ENCODE data around the gene HSD17B11.
"Not testable (repeated sequence)": the region's sequence is repeated elsewhere in the genome, so short reads cannot be mapped to it uniquely, and the experiment has no call there.

Gene HSD17B11

GRCh38 chr4:87354168-87355102, 36.6 kb downstream of the HSD17B11 start:
- no peak for DNase-seq

GRCh38 chr4:87353592-87353991, 37.4 kb downstream of the HSD17B11 start:
- DNase-seq: no peak

DNA sequence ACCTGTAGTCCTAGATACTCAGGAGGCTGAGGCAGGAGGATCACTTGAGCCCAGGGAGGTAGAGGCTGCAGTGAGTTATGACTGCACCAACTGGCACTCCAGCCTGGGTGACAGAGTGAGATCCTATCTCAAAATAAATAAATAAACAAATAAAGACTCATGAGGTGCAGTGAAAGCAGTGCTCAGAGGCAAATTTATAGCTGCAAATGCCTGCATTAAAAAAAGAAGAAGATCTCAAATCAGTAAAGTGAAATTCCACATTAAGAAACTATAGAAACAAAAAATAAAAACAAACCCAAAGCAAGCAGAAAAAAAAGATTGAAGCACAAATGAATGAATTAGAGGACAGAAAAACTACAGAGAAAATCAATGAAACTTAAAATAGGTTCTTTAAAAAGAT, 45.8 kb downstream of the HSD17B11 start:
- no peak for DNase-seq

DNA sequence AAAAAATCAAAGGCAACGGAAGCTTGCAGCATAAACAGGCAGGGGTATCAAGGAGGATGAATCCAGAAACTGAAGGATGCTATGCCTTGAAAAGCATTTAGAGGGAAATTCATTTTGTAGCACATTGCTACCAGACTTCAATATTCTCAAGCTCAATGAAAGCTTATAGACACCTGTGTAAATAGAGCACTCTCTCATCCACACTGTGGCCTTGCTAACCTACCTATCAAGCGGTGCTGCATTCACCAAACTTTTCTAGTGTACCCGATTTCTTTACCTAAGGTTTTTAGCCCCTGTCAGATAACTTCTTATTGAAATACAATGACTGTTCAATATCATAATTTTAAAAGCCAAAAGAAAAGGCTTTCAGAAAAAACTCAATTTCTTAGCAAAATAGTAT, 48.1 kb downstream of the HSD17B11 start:
- DNase-seq: no peak

DNA sequence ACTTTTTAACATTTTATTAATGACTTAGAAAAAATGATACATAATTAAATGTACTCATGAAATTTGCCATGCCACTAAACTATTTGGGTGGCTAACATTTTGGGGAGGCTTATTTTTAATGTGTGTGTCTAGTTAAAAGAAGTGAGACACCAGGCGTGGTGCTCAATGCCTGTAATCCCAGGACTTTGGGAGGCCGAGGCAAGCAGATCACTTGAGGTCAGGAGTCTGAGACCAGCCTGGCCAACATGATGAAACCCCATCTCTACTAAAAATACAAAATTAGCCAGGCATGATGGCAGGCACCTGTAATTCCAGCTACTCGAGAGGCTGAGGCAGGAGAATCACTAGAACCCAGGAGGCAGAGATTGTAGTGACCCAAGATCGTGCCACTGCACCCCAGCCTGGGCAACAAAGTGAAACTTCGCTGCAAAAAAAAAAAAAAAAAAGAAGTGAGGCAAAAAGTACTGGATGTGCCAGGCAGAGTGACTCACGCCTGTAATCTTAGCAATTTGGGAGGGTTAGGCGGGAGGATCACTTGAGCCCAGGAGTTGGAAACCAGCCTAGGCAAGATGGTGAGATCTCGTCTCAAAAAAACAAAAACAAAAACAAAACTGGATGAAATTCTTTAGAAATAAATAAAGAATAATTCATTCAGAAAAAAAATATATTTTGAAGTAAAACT, 48.9 kb downstream of the HSD17B11 start:
- not testable (repeated sequence) for DNase-seq

GRCh38 chr4:87339440-87339839, 51.5 kb downstream of the HSD17B11 start:
- no peak for DNase-seq

DNA sequence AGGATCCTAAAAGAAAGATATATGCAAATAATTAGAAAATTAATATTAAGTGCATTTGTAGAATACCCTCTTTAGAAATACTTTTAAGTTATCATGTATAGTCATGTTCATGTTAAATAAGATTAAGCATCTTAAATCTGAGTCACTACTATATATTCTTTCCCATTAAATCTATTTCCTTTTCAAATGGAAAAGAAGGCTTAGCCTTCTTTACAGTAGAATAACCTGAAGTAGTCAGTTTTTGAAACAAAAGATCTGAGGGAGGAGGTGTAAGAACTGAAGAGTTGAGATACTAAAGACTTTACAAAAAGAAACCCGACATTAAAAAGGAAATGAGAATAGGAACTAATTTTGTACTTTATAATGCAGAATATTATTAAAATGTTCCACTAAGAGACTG, 53.6 kb downstream of the HSD17B11 start:
- DNase-seq: no peak

- no peak for DNase-seq
These were observed 57.7 kb downstream of the HSD17B11 start for GRCh38 chr4:87333267-87333666.

GRCh38 chr4:87330761-87331160, 60.2 kb downstream of the HSD17B11 start:
- DNase-seq: no peak

DNA sequence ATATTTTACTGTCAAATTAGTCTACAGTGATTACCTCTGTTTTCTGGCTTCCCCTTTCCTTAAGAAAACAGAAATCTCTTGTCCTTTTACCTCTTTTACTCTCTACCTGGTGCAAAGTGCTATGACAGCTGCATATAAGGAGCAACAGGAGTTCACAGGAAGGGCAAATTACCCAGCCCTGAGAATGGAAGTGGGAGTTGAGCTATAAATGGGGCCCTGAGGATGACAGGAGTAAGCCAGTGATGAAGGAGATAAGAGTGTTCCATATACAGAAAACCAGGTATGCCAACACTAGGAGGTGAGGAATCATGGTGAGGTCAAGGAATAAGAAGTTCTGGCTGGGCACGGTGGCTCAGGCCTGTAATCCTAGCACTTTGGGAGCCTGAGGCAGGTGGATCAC, 63.9 kb downstream of the HSD17B11 start:
- no peak for DNase-seq

DNA sequence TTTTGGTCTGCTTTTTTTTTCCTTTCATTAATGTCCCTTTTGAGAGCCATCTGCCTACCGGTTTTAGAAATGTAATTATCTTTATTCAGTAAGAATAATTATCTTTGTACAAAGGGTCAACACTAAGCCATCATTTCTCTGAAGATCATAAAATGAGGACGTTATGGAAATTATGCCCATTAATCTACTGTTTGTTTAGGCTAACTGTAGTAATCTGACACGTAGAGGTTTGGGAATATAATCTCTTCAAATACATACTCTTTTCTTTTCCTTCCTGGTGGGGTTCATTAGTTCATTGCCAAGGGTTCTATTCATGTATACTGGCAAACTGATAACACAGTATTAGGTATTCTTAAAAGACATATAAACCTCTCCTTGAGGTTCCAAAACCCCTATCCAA, 64.5 kb downstream of the HSD17B11 start:
- DNase-seq: no peak

GRCh38 chr4:87322754-87323153, 68.2 kb downstream of the HSD17B11 start, which contains the start of gene HSD17B13:
TSS of gene HSD17B13 (minus strand) at chr4:87322882. CDS start at chr4:87322841, 41 bp downstream.
- peak; percentile 1 for DNase-seq

- no peak for DNase-seq
These were observed 69.1 kb downstream of the HSD17B11 start for GRCh38 chr4:87321888-87322287.

- no peak for DNase-seq
These were observed 73.5 kb downstream of the HSD17B11 start for GRCh38 chr4:87317527-87317926.

- no peak for DNase-seq
These were observed 74.0 kb downstream of the HSD17B11 start for GRCh38 chr4:87316961-87317360.

- not testable (repeated sequence) for DNase-seq
These were observed 76.0 kb downstream of the HSD17B11 start for GRCh38 chr4:87315000-87315399.

DNA sequence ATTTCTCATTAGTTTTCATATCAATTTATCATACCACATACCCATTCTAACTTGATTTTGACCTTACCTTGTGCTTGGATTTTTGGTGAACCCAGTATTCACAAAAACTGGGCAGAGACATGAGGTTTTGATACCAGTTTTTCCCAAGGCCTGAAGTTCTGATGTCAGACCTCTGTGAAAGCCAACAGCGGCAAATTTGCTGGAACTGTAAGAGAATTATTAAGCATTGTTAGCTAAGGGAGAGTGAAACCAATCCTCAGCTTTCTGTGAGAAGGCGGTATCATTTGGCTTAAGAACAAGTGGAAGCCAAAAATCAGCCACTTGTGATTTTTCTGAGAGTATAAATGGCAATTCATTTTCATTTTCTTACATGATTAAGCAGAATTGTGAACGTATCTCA, 77.2 kb downstream of the HSD17B11 start:
- DNase-seq: no peak

DNA sequence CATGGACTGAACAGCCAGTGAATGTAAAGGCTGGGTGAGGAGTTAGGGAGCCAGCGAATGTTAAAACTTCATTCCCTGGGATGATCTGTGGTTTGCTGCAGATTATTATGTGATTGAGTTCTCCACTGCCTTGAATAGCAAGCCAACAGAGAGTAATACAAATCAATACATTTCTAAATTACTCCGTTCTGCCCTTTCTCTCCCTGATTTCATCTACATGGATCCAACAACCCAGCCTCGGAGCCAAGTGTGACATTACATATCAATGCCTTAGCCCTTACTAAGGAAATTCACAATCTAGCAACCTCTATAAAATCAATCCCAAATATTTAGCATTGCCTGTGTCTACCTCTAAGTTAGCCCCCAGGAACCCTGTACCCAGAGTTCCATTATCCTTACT, 79.3 kb downstream of the HSD17B11 start:
- no peak for DNase-seq

- no peak for DNase-seq
These were observed 80.2 kb downstream of the HSD17B11 start for GRCh38 chr4:87310691-87311335.

- no peak for DNase-seq
These were observed 81.4 kb downstream of the HSD17B11 start for GRCh38 chr4:87309625-87310024.

DNA sequence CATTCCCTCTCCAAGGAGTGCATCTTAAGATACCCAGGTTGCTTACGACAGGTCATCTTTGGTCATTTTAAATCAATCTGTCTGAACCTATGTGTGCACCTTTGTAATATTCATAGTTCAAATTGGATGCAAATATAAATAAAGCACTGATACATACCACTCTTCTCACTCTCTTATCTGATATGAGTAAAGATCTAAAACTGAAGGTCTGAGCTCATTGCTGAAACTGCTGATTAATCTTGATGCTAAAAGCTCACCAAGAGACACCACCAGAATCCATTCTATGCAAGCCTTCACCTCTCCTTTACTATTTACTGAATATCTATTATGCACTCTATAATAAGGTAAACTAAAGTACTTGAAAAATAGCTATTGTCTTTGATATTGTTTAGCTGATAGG, 84.9 kb downstream of the HSD17B11 start:
- DNase-seq: no peak

GRCh38 chr4:87305562-87305961, 85.4 kb downstream of the HSD17B11 start:
- DNase-seq: no peak

DNA sequence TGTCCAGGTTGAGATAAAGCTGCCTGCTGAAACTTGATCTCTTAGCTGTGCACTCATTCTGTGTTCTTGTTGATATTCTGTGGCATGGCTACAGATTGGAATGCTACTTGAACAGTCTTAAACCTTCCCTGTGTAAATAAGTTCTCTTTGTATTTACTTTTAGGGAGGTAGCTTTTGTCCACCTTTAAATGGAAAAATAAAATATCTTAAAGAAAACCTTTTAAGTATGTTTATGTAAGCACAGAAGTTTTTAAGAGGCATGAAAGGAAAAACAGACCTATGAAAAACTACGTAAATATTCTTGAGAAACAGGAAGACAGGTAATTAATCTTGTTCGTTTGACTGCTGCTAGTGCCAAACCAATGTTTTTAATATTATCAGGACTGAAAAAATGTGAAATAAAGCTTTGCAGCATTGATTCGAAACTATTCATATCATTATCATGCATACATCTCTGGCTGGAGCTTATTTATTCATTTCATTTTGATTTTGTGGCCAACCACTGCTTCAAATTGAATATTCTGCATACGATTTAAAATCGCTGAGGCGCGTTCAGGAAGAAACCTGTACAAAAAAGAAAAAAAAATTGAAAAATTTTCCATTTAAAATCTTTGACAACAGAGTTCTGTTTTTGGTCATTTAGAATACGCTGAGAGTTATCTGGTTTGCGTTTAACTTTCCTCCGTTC, 86.1 kb downstream of the HSD17B11 start:
- DNase-seq: no peak
